Prostate gland (tissue), 2 donors: ENCODE measurements around the gene DPEP1. TPM values are rescaled to one million over a fixed set of nuclear protein-coding genes. Genes with fewer than 3 reads are reported as not detected.

ENCODE experiments used
- DNase-seq: peaks from one replicate; pipeline ENCODE4 v3.0.0-alpha.2; 2019; ENCODE audit warnings: low spot score
- H3K27ac ChIP-seq, 2 donors: fragments of 200-600 bp; sonication (generic); 2 replicates each; pipeline ENCODE4 v1.5.1; 2017 to 2019
- H3K27me3 ChIP-seq: fragments of 200-600 bp; sonication (generic); replicated peaks from 2 replicates; pipeline ENCODE4 v1.5.1; 2019; ENCODE audit not compliant: insufficient read depth
- H3K36me3 ChIP-seq, 2 donors: fragments of 200-600 bp; sonication (generic); 1 replicate in 1 of 2; 2 replicates in 1 of 2; pipeline versions ENCODE4 v1.5.1 to v1.8.1; 2017 to 2019
- H3K4me1 ChIP-seq: fragments of 200-600 bp; sonication (generic); replicated peaks from 2 replicates; pipeline ENCODE4 v1.5.1; 2019
- H3K4me3 ChIP-seq, 2 donors: fragments of 200-600 bp; sonication (generic); 2 replicates each; pipeline ENCODE4 v1.5.1; 2017 to 2019
- H3K9me3 ChIP-seq: fragments of 200-600 bp; sonication (generic); 2 replicates; pipeline ENCODE4 v1.5.1; 2017
- CTCF ChIP-seq, 4 experiments: fragments of 200-600 bp in 2 of 4; fragments of 450-650 bp in 2 of 4; sonication (generic) in 2 of 4; IDR thresholded peaks; 1 replicate in 3 of 4; 2 replicates in 1 of 4; pipeline ENCODE4 v1.5.1; 2016 to 2019; ENCODE audit warnings: antibody characterized with exemption in 4 of 4, mild to moderate bottlenecking in 2 of 4, moderate library complexity in 2 of 4
- POLR2A ChIP-seq: fragments of 450-650 bp; IDR thresholded peaks from one replicate; pipeline ENCODE4 v1.6.1; 2016; ENCODE audit warnings: antibody characterized with exemption, mild to moderate bottlenecking
- POLR2AphosphoS5 ChIP-seq: sonication (generic); formaldehyde crosslinking; IDR thresholded peaks from one replicate; pipeline ENCODE4 v1.6.1; 2017; ENCODE audit warnings: antibody characterized with exemption
- WGBS: methylation state at CpG from one replicate; pipeline ENCODE4 v1.1.5; 2018; 5-methylcytosine and 5-hydroxymethylcytosine counted together
- intact Hi-C: fragments of 100-400 bp; cut with DNase I; formaldehyde crosslinking; loops from one replicate; pipeline ENCODE4 v1.14.2; 2022
- total RNA-seq, 2 donors: library from RNA; depleted of rRNA; stranded (reverse); fragments of >200 nt; gene quantifications; one replicate each; pipeline ENCODE4 v1.1.0, GENCODE V29; 2016

The DPEP1 gene
- total RNA-seq, 2 donors from 2014 or later: 274 TPM; not detected in 1

GRCh38 chr16:89593841-89594240, 19.6 kb upstream of the DPEP1 start:
- no peaks in the 10 kb centered on the region for H3K27me3 ChIP-seq
- TF ChIP-seq POLR2A (no peak), CTCF (IDR thresholded peaks at IDR 0.05) (no peak), POLR2AphosphoS5 (no peak)
- no peak for DNase-seq
- intact Hi-C loops: no loop called here
- no peaks in the 10 kb centered on the region for H3K9me3 ChIP-seq
- no peak overlapping the region for H3K27ac ChIP-seq
- H3K4me1 ChIP-seq: no peaks in the 10 kb centered on the region
- H3K4me3 ChIP-seq: no peak overlapping the region
- H3K36me3 ChIP-seq: no peaks in the 10 kb centered on the region
- 68% methylated on average over 15 of the region's 15 CpGs for WGBS

- H3K4me3 ChIP-seq: no peak overlapping the region
- no peak overlapping the region for H3K27ac ChIP-seq
- DNase-seq: no peak
- TF ChIP-seq POLR2AphosphoS5: no peak
- intact Hi-C loops: no loop called here
- WGBS: 95% methylated on average over 46 of the region's 47 CpGs
- no peaks in the 10 kb centered on the region for H3K4me1 ChIP-seq
- H3K27me3 ChIP-seq: no peaks in the 10 kb centered on the region
- no peaks in the 10 kb centered on the region for H3K9me3 ChIP-seq
- no peaks in the 10 kb centered on the region for H3K36me3 ChIP-seq
Observed at GRCh38 chr16:89595330-89596060, 17.9 kb upstream of the DPEP1 start.

- Histone ChIP-seq H3K36me3 (no peaks in the 10 kb centered on the region), H3K9me3 (no peaks in the 10 kb centered on the region), H3K27me3 (no peaks in the 10 kb centered on the region), H3K4me3 (no peak overlapping the region), H3K4me1 (no peaks in the 10 kb centered on the region), H3K27ac (no peak overlapping the region)
- TF ChIP-seq CTCF (IDR thresholded peaks at IDR 0.05) (no peak), POLR2AphosphoS5 (no peak), POLR2A (no peak)
- WGBS: 90% methylated on average over 24 of the region's 25 CpGs
- intact Hi-C loops: no loop called here
- DNase-seq: no peak
Observed at GRCh38 chr16:89596061-89596689, 17.3 kb upstream of the DPEP1 start.

GRCh38 chr16:89596957-89597649, 16.3 kb upstream of the DPEP1 start:
- WGBS: 86% methylated on average over 18 of the region's 19 CpGs

More at GRCh38 chr16:89596957-89597649, 16.3 kb upstream of the DPEP1 start:
- Histone ChIP-seq H3K4me1 (no peaks in the 10 kb centered on the region), H3K4me3 (no peak overlapping the region), H3K27me3 (no peaks in the 10 kb centered on the region), H3K36me3 (no peaks in the 10 kb centered on the region), H3K27ac (no peak overlapping the region), H3K9me3 (no peaks in the 10 kb centered on the region)
- no peak for DNase-seq
- TF ChIP-seq POLR2A (no peak), CTCF (IDR thresholded peaks at IDR 0.05) (no peak), POLR2AphosphoS5 (no peak)
- intact Hi-C loops: no loop called here
